HG03342 (cell line): ENCODE results near the gene UTS2B.

Source experiments
- ATAC-seq: cut with Tn5 transposase; IDR thresholded peaks from one replicate; pipeline ENCODE4 v1.9.1; 2021; ENCODE audit warnings: mild to moderate bottlenecking, moderate library complexity; ENCODE audit not compliant: unreplicated experiment

UTS2B gene

DNA sequence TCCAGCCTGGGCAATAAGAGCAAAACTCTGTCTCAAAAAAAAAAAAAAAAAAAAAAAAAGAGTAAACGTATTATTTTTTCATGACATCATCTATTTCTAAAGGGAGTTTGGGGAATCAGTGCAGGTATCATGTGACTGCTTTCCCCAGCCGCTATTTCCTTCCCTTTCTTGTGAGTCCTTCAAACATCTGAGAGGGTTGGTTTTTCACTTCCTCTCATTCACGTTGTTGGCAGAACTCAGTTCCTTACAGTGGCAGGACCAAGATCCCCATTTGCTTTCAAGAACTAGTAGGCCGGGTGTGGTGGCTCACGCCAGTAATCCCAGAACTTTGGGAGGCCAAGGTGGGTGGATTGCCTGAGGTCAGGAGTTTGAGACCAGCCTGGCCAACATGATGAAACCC is 84.3 kb downstream of the UTS2B start:
- ATAC-seq = peak; percentile 87

- ATAC-seq = no peak
Measured at GRCh38 chr3:191244242-191244867, 86.0 kb downstream of the UTS2B start.

GRCh38 chr3:191240486-191240885 is 89.8 kb downstream of the UTS2B start:
- no peak for ATAC-seq

DNA sequence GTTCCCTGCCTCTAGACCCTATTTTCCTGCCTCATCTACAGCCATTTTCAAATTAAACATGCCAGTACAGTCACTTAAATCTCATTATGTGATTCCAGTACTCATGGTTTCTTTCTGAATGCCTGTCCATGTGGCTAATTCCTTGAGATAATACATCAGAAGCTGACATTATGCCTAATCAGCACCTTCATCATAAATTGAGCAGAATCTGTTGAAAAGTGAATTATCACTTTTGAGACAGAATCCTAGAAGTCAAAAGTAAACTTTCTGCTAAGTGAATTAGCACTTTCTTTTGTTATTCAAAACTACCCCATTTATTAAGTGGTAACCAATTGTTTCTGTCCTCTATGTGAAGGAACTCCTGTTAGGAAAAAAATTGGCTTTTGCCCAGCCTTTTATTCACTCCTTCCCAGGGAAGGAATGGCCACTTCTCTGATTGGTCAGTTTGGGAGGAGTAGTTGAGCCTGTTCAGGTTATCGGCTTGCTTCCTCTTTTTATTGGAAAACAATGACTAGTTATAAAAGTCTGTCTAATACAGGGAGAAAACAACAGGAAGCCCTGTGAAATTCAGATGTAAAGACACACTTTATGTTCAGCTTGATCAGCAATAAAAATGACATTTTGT is 90.8 kb downstream of the UTS2B start:
- ATAC-seq = no peak

DNA sequence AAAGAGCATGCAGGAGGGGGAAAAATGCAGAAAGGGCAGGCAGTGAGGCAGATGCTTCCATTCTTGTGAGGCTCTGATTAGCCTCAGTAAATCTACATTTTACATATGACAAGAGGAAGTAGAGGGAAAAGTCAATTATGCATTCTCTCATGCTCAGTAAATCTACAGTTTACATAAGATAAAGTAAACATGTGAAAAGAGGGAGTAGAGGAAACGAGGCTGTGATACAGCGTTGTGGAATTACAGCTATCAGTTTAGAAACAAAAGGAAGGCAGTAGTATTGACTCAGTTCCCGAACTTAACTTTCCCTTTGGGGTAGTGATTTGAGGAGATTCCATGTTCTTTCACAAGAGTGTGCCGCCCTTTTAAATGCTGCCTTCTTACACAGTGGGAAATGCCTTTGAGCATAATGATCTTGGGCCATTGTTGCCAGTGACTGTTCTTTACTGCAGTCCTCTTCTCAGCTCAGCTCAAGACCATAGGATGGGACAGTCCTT is 92.0 kb downstream of the UTS2B start:
- ATAC-seq = no peak

DNA sequence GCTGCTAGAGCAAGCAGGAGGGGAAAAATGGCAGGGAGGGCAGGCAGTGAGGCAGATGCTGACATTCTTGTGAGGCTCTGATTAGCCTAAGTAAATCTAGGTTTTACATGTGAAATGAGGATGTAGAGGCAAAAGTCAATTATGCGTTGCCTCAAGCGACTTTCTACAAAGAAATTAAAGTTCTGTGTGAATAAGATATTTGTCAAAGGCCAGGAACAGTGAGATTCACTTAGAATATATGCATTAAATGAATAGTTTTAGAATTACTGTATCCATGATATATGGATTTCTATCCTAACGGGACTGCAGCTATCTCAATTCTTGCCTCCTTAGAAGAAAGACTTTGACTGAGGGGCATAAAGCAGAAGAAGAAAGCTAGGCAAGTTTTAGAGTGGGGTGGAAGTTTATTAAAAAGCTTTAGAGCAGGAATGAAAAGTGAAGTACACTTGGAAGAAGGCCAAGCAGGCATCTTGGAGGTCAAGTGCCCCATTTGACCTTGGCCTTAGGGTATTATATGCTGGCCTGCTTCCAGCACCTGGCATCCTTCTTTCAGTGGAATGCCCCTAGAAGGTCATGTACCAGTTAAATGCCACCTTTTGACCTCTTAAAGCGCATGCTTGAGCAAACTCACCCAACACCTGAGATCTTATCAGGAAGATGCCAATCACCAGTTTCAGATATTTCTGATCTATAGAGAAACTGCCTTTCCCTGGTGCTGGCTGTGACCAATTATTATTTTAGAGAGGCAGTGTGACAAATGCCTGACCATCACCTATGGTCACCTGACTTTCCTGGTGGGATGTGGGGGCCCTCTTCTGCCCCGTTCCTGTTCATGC is 93.1 kb downstream of the UTS2B start:
- ATAC-seq = no peak

GRCh38 chr3:191236646-191237045 is 93.7 kb downstream of the UTS2B start:
- ATAC-seq = no peak

- ATAC-seq = peak; percentile 99
Measured at GRCh38 chr3:191235331-191236314, 94.7 kb downstream of the UTS2B start.

DNA sequence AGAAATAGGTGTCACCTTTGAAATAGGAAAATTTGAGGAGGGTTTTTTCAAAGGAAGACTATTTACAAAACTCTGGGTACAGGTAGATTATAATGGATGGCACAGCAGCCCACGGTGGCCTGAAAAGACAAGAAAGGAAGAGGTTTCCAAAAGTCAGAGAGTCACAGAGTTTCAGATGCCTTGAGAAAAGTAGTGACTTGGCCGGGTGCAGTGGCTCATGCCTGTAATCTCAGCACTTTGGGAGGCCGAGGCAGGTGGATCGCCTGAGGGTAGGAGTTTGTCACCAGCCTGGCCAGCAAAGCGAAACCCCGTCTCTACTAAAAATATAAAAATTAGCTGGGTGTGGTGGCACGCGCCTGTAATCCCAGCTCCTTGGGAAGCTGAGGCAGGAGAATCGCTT is 96.1 kb downstream of the UTS2B start:
- ATAC-seq = no peak

DNA sequence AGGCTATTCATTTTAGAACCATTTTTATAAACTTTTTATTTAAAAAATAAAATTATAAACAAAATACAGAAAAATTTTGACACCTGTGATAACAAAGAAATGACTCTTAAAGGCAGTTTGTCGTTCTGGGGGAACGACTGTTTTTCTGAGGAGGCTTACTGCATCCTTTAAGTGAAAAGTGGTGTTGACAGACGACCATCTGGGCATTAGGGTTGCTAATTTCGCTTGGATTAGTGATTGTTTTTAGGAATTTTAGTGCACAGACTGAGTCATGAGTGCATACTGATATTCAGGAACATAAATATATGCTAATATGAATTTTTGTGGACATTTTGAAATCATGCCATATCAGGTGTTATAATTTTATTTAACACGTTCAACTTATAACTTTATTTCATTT is 102.8 kb downstream of the UTS2B start:
- no peak for ATAC-seq

DNA sequence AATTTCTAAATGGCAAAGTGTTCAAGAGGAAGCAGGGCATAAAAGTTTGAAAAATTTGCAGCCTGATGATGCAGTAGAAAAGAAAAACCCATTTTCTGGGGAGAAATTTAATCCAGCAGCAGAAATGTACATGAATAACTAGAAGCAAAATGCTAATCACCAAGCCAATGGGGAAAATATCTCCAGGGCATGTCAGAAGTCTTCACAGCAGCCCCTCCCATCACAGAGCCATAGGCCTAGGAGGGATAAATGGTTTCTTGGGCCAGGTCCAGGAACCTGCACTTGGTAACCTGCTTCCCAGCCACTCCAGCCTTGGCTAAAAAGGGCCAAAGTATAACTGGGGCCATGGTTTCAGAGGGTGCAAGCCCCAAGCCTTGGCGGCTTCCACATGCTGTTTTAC is 108.7 kb downstream of the UTS2B start:
- no peak for ATAC-seq

- ATAC-seq = no peak
Measured at GRCh38 chr3:191220908-191221307, 109.4 kb downstream of the UTS2B start.

GRCh38 chr3:191217301-191217700 is 113.0 kb downstream of the UTS2B start:
- no peak for ATAC-seq
